Measurements from ENCODE around the gene SNRPD1.
"Not testable (repeated sequence)": the region's sequence is repeated elsewhere in the genome, so short reads cannot be mapped to it uniquely, and the experiment has no call there.

Gene SNRPD1
- total RNA-seq = 16.9 to 28.7 (median 24.8) reads per million in 3 donors

DNA sequence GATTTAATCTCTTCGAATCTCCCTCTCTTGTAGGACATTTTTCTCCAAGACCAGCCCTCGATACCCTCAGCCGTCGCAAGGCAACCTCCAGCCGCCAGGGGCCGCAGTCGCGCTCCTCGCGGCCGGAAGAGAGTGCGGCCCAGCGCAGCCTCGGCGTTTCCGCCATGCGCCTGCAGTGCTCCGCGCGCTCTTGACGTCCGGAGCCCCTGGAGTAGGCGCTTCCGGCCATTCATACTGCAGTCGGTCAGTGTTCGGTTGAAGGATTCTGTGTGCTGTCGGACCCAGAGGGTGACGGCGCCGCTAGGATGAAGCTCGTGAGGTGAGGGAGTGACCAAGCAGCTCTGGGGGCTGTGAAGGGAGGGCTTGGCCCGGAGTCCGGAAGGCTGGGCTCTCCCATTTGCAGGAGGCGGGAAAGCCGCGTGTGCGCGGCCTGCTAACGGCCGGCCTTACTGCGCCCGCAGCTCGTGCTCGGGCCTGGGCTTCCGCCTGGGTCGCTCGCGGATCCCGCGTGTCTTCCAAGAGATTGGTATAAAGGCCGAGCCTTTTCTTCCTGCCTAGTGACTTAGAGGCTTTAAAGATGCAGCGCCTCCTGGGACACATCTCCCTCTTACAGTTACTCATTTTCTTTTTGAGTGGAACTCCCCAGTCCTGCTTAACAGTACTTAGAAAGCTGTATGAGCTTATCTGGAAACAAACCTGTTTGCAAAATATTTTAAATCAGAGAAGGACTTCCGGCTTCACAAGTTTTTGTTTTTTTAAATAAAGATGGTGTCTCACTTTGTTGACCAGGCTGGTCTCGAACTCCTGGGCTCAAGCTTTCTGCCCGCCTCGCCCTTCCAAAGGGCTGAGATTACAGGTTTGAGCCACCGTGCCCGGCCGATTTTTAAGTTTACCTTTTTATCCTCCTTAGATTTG is at the start of gene SNRPD1:
Gene SNRPD1, plus strand, starts transcription at position 190 of the 915 bp plus-strand sequence. Its CDS starts 116 bp downstream, at position 306.
- peak; percentile 66 to 77 (median 76) for DNase-seq
- no peaks in the 10 kb centered on the region for H3K9me3 ChIP-seq (ENCODE audit: control insufficient read depth, low read length)
- no peaks in the 10 kb centered on the region for H3K27me3 ChIP-seq (replicated peaks; ENCODE audit: control insufficient read depth, insufficient read depth, low read length, poor library complexity, severe bottlenecking)
- no peaks in the 10 kb centered on the region for H3K4me1 ChIP-seq (ENCODE audit: control insufficient read depth, insufficient read depth, low read length, poor library complexity, severe bottlenecking)
- H3K36me3 ChIP-seq (ENCODE audit: control insufficient read depth, insufficient read depth, low read length) = no peaks in the 10 kb centered on the region
- peak within 1 kb of the TSS; percentile 83 for H3K4me3 ChIP-seq (ENCODE audit: insufficient read depth, low read depth, low read length, poor library complexity, severe bottlenecking)
- peak within 1 kb of the TSS; percentile 93 for H3K27ac ChIP-seq (ENCODE audit: insufficient read depth, low read length, poor library complexity, severe bottlenecking)

DNA sequence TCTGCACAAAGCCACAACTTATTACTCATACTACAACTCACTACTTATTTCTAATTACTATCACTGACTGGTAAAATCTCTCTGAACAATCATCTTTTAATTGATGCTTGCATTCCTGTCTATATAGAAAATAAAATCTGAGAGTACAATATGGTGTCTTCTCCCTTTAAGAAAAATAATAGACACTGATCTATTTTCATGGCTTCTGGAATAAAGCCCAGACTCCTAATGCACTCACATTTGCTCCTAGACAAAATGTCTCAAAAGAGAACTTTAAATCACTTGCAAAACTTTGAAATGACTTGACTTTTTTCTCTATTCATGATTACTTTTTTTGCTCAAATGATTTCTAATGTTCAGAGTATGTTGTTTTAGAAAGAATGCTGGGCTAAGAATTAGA is 40.3 kb upstream of the SNRPD1 start:
- Histone ChIP-seq H3K9me3 (ENCODE audit: control insufficient read depth, low read length) (no peaks in the 10 kb centered on the region), H3K4me1 (ENCODE audit: control insufficient read depth, insufficient read depth, low read length, poor library complexity, severe bottlenecking) (no peaks in the 10 kb centered on the region), H3K4me3 (ENCODE audit: insufficient read depth, low read depth, low read length, poor library complexity, severe bottlenecking) (no peak overlapping the region), H3K27me3 (replicated peaks; ENCODE audit: control insufficient read depth, insufficient read depth, low read length, poor library complexity, severe bottlenecking) (no peaks in the 10 kb centered on the region), H3K27ac (ENCODE audit: insufficient read depth, low read length, poor library complexity, severe bottlenecking) (no peak overlapping the region), H3K36me3 (ENCODE audit: control insufficient read depth, insufficient read depth, low read length) (peaks cover 64% of the 10 kb centered on the region)
- no peak for DNase-seq

DNA sequence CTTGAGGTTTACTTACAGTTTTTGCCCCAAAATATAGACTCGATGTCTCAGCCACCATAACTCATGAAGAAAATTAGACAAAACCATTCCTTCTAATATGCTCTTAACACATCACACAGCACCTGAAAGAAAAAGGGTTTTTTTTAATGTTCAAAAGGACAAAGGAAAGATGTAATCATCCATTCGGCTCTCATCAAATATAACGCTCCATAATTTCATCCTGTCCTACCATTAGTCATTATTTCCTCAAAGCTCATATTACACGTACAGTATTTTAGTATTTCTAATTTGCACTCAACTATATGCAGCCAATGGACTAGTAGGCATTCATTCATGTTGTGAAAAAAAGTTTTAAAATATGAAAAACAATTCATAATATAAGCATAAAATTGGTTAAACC is 36.5 kb upstream of the SNRPD1 start:
- no peak for DNase-seq
- no peaks in the 10 kb centered on the region for H3K4me1 ChIP-seq (ENCODE audit: control insufficient read depth, insufficient read depth, low read length, poor library complexity, severe bottlenecking)
- H3K27ac ChIP-seq (ENCODE audit: insufficient read depth, low read length, poor library complexity, severe bottlenecking) = no peak overlapping the region
- H3K27me3 ChIP-seq (replicated peaks; ENCODE audit: control insufficient read depth, insufficient read depth, low read length, poor library complexity, severe bottlenecking) = no peaks in the 10 kb centered on the region
- peaks cover 44% of the 10 kb centered on the region for H3K36me3 ChIP-seq (ENCODE audit: control insufficient read depth, insufficient read depth, low read length)
- H3K4me3 ChIP-seq (ENCODE audit: insufficient read depth, low read depth, low read length, poor library complexity, severe bottlenecking) = no peak overlapping the region
- no peaks in the 10 kb centered on the region for H3K9me3 ChIP-seq (ENCODE audit: control insufficient read depth, low read length)

- H3K4me3 ChIP-seq (ENCODE audit: insufficient read depth, low read depth, low read length, poor library complexity, severe bottlenecking) = no peak overlapping the region
- DNase-seq = no peak
- no peaks in the 10 kb centered on the region for H3K36me3 ChIP-seq (ENCODE audit: control insufficient read depth, insufficient read depth, low read length)
- H3K27ac ChIP-seq (ENCODE audit: insufficient read depth, low read length, poor library complexity, severe bottlenecking) = no peak overlapping the region
- H3K9me3 ChIP-seq (ENCODE audit: control insufficient read depth, low read length) = no peaks in the 10 kb centered on the region
- H3K4me1 ChIP-seq (ENCODE audit: control insufficient read depth, insufficient read depth, low read length, poor library complexity, severe bottlenecking) = no peaks in the 10 kb centered on the region
- H3K27me3 ChIP-seq (replicated peaks; ENCODE audit: control insufficient read depth, insufficient read depth, low read length, poor library complexity, severe bottlenecking) = no peaks in the 10 kb centered on the region
These were observed 27.7 kb upstream of the SNRPD1 start for GRCh38 chr18:21584391-21584790.

DNA sequence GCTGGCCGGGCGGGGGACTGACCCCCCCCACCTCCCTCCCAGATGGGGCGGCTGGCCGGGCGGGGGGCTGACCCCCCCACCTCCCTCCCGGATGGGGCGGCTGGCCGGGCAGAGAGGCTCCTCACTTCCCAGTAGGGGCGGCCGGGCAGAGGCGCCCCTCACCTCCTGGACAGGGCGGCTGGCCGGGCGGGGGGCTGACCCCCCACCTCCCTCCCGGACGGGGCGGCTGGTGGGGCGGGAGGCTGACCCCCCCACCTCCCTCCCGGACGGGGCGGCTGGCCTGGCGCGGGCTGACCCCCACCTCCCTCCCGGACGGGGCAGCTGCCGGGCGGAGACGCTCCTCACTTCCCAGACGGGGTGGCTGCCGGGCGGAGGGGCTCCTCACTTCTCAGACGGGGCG is 19.8 kb upstream of the SNRPD1 start:
- H3K9me3 ChIP-seq (ENCODE audit: control insufficient read depth, low read length); H3K4me1 ChIP-seq (ENCODE audit: control insufficient read depth, insufficient read depth, low read length, poor library complexity, severe bottlenecking); H3K27ac ChIP-seq (ENCODE audit: insufficient read depth, low read length, poor library complexity, severe bottlenecking); DNase-seq; H3K27me3 ChIP-seq (replicated peaks; ENCODE audit: control insufficient read depth, insufficient read depth, low read length, poor library complexity, severe bottlenecking); H3K4me3 ChIP-seq (ENCODE audit: insufficient read depth, low read depth, low read length, poor library complexity, severe bottlenecking); H3K36me3 ChIP-seq (ENCODE audit: control insufficient read depth, insufficient read depth, low read length): not testable (repeated sequence)

DNA sequence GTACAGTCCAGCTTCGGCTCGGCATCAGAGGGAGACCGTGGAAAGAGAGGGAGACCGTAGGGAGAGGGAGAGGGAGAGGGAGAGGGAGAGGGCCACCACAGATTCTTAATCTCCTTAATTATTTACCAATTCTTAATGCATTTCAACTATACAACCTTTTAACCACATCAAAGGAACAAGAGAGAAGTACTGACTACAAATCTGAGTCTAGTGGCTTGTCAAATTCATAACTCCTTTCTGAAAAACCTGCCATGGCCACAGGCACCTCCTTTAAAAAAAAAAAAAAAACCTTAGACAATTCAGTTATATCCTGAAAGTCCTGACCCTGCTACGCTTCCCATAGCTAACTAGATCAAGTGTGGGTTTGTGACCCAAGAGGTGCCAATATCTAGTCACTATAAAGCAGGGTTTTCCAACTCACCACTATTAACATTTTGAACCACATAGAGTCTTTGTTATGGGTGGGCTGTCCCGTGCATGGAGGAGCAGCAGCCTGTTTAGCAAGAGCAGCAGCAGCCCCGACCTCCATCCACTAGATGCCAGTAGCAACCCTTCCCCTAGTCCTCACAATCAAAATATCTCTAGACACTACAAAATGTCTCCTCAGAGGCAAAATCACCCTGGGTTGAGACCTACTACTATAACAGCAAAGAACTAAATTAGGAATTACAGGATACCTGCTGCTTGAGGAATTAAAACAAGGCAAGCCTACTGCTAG is 18.4 kb upstream of the SNRPD1 start:
- Histone ChIP-seq H3K4me1 (ENCODE audit: control insufficient read depth, insufficient read depth, low read length, poor library complexity, severe bottlenecking) (peaks cover 6% of the 10 kb centered on the region), H3K9me3 (ENCODE audit: control insufficient read depth, low read length) (no peaks in the 10 kb centered on the region), H3K27ac (ENCODE audit: insufficient read depth, low read length, poor library complexity, severe bottlenecking) (no peak overlapping the region), H3K27me3 (replicated peaks; ENCODE audit: control insufficient read depth, insufficient read depth, low read length, poor library complexity, severe bottlenecking) (no peaks in the 10 kb centered on the region), H3K36me3 (ENCODE audit: control insufficient read depth, insufficient read depth, low read length) (no peaks in the 10 kb centered on the region), H3K4me3 (ENCODE audit: insufficient read depth, low read depth, low read length, poor library complexity, severe bottlenecking) (no peak overlapping the region)
- no peak for DNase-seq

DNA sequence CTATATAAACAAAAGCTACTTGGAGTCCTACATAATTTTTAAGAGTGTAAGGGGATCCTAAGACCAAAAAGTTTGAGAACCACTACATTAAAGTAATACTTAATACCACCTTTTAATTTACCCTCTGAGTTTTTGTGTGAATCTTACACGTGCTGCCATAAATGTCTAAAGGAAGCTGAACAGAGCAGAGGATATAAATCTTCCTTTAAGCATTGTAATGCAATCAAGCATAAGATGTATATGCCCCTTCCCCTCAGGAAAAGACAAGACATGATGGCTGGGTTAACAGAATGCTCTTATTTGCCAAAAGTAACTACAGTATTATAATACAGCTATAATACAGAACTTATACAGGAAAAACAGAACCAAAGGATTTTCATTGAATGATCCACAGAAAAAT is 14.5 kb upstream of the SNRPD1 start:
- no peaks in the 10 kb centered on the region for H3K36me3 ChIP-seq (ENCODE audit: control insufficient read depth, insufficient read depth, low read length)

GRCh38 chr18:21598726-21599584 is 13.2 kb upstream of the SNRPD1 start:
- Histone ChIP-seq H3K4me3 (ENCODE audit: insufficient read depth, low read depth, low read length, poor library complexity, severe bottlenecking) (peak overlapping the region; percentile 94), H3K4me1 (ENCODE audit: control insufficient read depth, insufficient read depth, low read length, poor library complexity, severe bottlenecking) (peaks cover 10% of the 10 kb centered on the region), H3K9me3 (ENCODE audit: control insufficient read depth, low read length) (no peaks in the 10 kb centered on the region), H3K27me3 (replicated peaks; ENCODE audit: control insufficient read depth, insufficient read depth, low read length, poor library complexity, severe bottlenecking) (no peaks in the 10 kb centered on the region), H3K36me3 (ENCODE audit: control insufficient read depth, insufficient read depth, low read length) (no peaks in the 10 kb centered on the region), H3K27ac (ENCODE audit: insufficient read depth, low read length, poor library complexity, severe bottlenecking) (peak overlapping the region; percentile 97)
- no peak for DNase-seq

More for the DNA sequence above, 14.5 kb upstream of the SNRPD1 start:
- no peak overlapping the region for H3K4me3 ChIP-seq (ENCODE audit: insufficient read depth, low read depth, low read length, poor library complexity, severe bottlenecking)
- no peak for DNase-seq
- no peak overlapping the region for H3K27ac ChIP-seq (ENCODE audit: insufficient read depth, low read length, poor library complexity, severe bottlenecking)
- no peaks in the 10 kb centered on the region for H3K27me3 ChIP-seq (replicated peaks; ENCODE audit: control insufficient read depth, insufficient read depth, low read length, poor library complexity, severe bottlenecking)
- H3K4me1 ChIP-seq (ENCODE audit: control insufficient read depth, insufficient read depth, low read length, poor library complexity, severe bottlenecking) = peaks cover 14% of the 10 kb centered on the region
- no peaks in the 10 kb centered on the region for H3K9me3 ChIP-seq (ENCODE audit: control insufficient read depth, low read length)

DNA sequence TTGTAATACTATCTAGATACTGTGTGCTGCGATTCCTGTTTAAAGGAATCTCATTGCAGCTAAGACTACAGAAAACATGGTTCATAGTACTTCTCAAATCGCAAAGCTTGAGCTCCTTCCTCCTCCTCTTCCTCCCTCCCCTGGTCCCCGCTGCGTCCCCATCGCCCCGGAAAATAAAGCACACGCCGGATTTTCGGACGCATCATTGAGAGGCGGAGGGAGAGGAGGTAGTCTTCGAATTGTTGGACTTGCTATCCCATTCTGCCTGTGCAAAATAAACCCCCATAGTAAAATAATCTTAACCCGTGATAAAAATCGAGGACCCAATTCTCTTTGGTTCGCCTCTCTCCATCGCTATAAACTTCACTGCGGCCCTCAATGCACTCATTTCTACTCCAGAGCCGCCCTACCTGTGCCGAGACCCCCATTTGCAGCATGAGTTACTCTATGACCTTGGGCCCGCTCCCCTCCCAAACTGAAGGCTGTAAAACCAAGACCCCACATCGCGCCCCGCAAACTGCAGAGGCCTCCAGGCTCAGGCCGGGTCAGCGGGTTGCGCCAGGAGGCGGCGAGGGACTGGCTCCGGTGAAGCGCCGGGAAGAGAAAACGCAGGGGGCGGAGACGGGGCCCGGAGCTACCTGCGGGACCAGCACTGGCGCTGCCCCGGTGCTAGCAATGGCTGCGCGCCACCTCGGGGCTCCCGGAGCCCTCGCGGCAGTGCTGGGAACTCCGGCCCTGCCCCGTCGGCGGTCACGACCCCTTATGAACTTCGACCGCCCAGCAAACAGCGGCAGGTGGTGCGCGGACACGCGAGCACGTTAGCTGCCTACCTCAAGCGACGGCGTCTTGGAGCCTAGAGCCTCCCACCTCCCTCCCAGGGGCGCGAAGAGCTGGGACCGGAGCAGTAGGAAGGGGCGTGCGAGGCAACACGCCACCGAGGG is 12.3 kb upstream of the SNRPD1 start:
- Histone ChIP-seq H3K36me3 (ENCODE audit: control insufficient read depth, insufficient read depth, low read length) (no peaks in the 10 kb centered on the region), H3K4me1 (ENCODE audit: control insufficient read depth, insufficient read depth, low read length, poor library complexity, severe bottlenecking) (peaks cover 9% of the 10 kb centered on the region), H3K27ac (ENCODE audit: insufficient read depth, low read length, poor library complexity, severe bottlenecking) (peak overlapping the region; percentile 97), H3K27me3 (replicated peaks; ENCODE audit: control insufficient read depth, insufficient read depth, low read length, poor library complexity, severe bottlenecking) (no peaks in the 10 kb centered on the region), H3K9me3 (ENCODE audit: control insufficient read depth, low read length) (no peaks in the 10 kb centered on the region), H3K4me3 (ENCODE audit: insufficient read depth, low read depth, low read length, poor library complexity, severe bottlenecking) (peak overlapping the region; percentile 94)
- peak in 1 of 3 donors; percentile 54 for DNase-seq

Measured in effector memory CD4-positive, alpha-beta T cell (primary cell).